Trophoblast cell (in vitro differentiated cells and primary cell): ENCODE data around the gene CNTN4.

Experiments used
- DNase-seq, 2 donors: peaks; one replicate each; pipeline ENCODE4 v3.0.0-alpha.2; 2016
- H2AFZ ChIP-seq: 2 replicates; pipeline ENCODE4 v1.6.1; 2013; ENCODE audit warnings: low read length, moderate library complexity, mild to moderate bottlenecking; ENCODE audit not compliant: insufficient read depth, poor library complexity
- H2AK5ac ChIP-seq: 2 replicates; pipeline ENCODE4 v1.6.1; 2013; ENCODE audit warnings: mild to moderate bottlenecking, low read length
- H2BK120ac ChIP-seq: 2 replicates; pipeline ENCODE4 v1.6.1; 2013; ENCODE audit warnings: low read length, mild to moderate bottlenecking, moderate library complexity; ENCODE audit not compliant: insufficient read depth, poor library complexity
- H2BK12ac ChIP-seq: 2 replicates; pipeline ENCODE4 v1.6.1; 2013; ENCODE audit warnings: mild to moderate bottlenecking, low read length, moderate library complexity
- H2BK5ac ChIP-seq: 2 replicates; pipeline ENCODE4 v1.6.1; 2013; ENCODE audit warnings: low read length, low read depth, moderate library complexity, mild to moderate bottlenecking; ENCODE audit not compliant: poor library complexity
- H3K14ac ChIP-seq: 2 replicates; pipeline ENCODE4 v1.6.1; 2013; ENCODE audit warnings: mild to moderate bottlenecking, low read length
- H3K18ac ChIP-seq: 2 replicates; pipeline ENCODE4 v1.6.1; 2013; ENCODE audit warnings: mild to moderate bottlenecking, low read length
- H3K23ac ChIP-seq: 2 replicates; pipeline ENCODE4 v1.6.1; 2013; ENCODE audit warnings: low read length
- H3K27ac ChIP-seq: 2 replicates; pipeline ENCODE4 v1.5.1; 2013; ENCODE audit warnings: low read depth, mild to moderate bottlenecking, inconsistent platforms, low read length, moderate library complexity
- H3K27me3 ChIP-seq: 2 replicates; pipeline ENCODE4 v1.6.1; 2013; ENCODE audit warnings: inconsistent platforms, mild to moderate bottlenecking, low read length, moderate library complexity; ENCODE audit not compliant: insufficient read depth
- H3K36me3 ChIP-seq, 2 experiments: 1 replicate in 1 of 2; 2 replicates in 1 of 2; pipeline ENCODE4 v1.6.1; 2013; ENCODE audit warnings: low read length in 2 of 2, mild to moderate bottlenecking in 2 of 2, moderate library complexity in 1 of 2; ENCODE audit not compliant: insufficient read depth in 2 of 2, control insufficient read depth in 1 of 2
- H3K4ac ChIP-seq: 2 replicates; pipeline ENCODE4 v1.6.1; 2013; ENCODE audit warnings: low read depth, mild to moderate bottlenecking, low read length, moderate library complexity
- H3K4me1 ChIP-seq, 2 experiments: 1 replicate in 1 of 2; 2 replicates in 1 of 2; pipeline ENCODE4 v1.6.1; 2013; ENCODE audit warnings: low read length in 2 of 2, mild to moderate bottlenecking in 2 of 2, moderate library complexity in 1 of 2; ENCODE audit not compliant: insufficient read depth in 2 of 2, control insufficient read depth in 1 of 2
- H3K4me2 ChIP-seq: 2 replicates; pipeline ENCODE4 v1.6.1; 2013; ENCODE audit warnings: inconsistent platforms, mild to moderate bottlenecking, low read length, moderate library complexity
- H3K4me3 ChIP-seq: 2 replicates; pipeline ENCODE4 v1.5.1; 2013; ENCODE audit warnings: mild to moderate bottlenecking, low read depth, low read length, inconsistent platforms
- H3K79me1 ChIP-seq: one replicate; pipeline ENCODE4 v1.6.1; 2013; ENCODE audit warnings: low read length
- H3K79me2 ChIP-seq: 2 replicates; pipeline ENCODE4 v1.6.1; 2013; ENCODE audit warnings: low read length, mild to moderate bottlenecking; ENCODE audit not compliant: control insufficient read depth, insufficient read depth, poor library complexity
- H3K9ac ChIP-seq: 2 replicates; pipeline ENCODE4 v1.6.1; 2013; ENCODE audit warnings: mild to moderate bottlenecking, low read length
- H3K9me3 ChIP-seq: 2 replicates; pipeline ENCODE4 v1.6.1; 2013; ENCODE audit warnings: low read depth, mild to moderate bottlenecking, control low read depth, inconsistent platforms, low read length; ENCODE audit not compliant: insufficient read depth
- H4K12ac ChIP-seq: 2 replicates; pipeline ENCODE4 v1.6.1; 2013; ENCODE audit warnings: low read depth, mild to moderate bottlenecking, low read length, moderate library complexity
- H4K8ac ChIP-seq: 2 replicates; pipeline ENCODE4 v1.6.1; 2013; ENCODE audit warnings: low read depth, mild to moderate bottlenecking, low read length, moderate library complexity
- H4K91ac ChIP-seq: one replicate; pipeline ENCODE4 v1.6.1; 2013; ENCODE audit warnings: low read depth, mild to moderate bottlenecking, low read length, moderate library complexity
- WGBS: extraction: QIAGEN DNeasy Blood & Tissue Kit; methylation state at CpG from one replicate; pipeline ENCODE4 v1.1.7; 2013; ENCODE audit warnings: missing lambda C conversion rate; ENCODE audit not compliant: insufficient read length, insufficient coverage; ENCODE audit errors: extremely low coverage; 5-methylcytosine and 5-hydroxymethylcytosine counted together

CNTN4 gene

GRCh38 chr3:3102751-3103150, 1004.1 kb downstream of the CNTN4 start:
- H2BK120ac ChIP-seq = no peak overlapping the region
- DNase-seq = no peak
- H4K8ac ChIP-seq = no peak overlapping the region
- no peak overlapping the region for H3K18ac ChIP-seq
- no peak overlapping the region for H2AK5ac ChIP-seq
- no peaks in the 10 kb centered on the region for H3K79me2 ChIP-seq
- H2BK5ac ChIP-seq = no peak overlapping the region
- no peak overlapping the region for H3K14ac ChIP-seq
- WGBS = no CpG with 5 or more reads among the region's 6 CpGs
- H3K36me3 ChIP-seq = no peaks in the 10 kb centered on the region
- no peaks in the 10 kb centered on the region for H3K9me3 ChIP-seq
- H3K9ac ChIP-seq = no peak overlapping the region
- H3K27ac ChIP-seq = no peak overlapping the region
- H3K4me1 ChIP-seq = no peaks in the 10 kb centered on the region
- H3K4ac ChIP-seq = no peak overlapping the region
- H4K12ac ChIP-seq = no peak overlapping the region
- no peak overlapping the region for H2BK12ac ChIP-seq
- no peaks in the 10 kb centered on the region for H3K79me1 ChIP-seq
- no peak overlapping the region for H3K23ac ChIP-seq
- no peak overlapping the region for H4K91ac ChIP-seq
- H2AFZ ChIP-seq = no peak overlapping the region
- no peak overlapping the region for H3K4me3 ChIP-seq
- H3K27me3 ChIP-seq = no peaks in the 10 kb centered on the region
- no peak overlapping the region for H3K4me2 ChIP-seq

- H3K9me3 ChIP-seq = no peaks in the 10 kb centered on the region
- H3K27me3 ChIP-seq = no peaks in the 10 kb centered on the region
- no peak overlapping the region for H3K14ac ChIP-seq
- H4K8ac ChIP-seq = no peak overlapping the region
- no peak overlapping the region for H3K18ac ChIP-seq
- H3K4me3 ChIP-seq = no peak overlapping the region
- no peak overlapping the region for H2AK5ac ChIP-seq
- H3K36me3 ChIP-seq = no peaks in the 10 kb centered on the region
- H2BK12ac ChIP-seq = no peak overlapping the region
- no peak overlapping the region for H2BK5ac ChIP-seq
- H3K79me1 ChIP-seq = no peaks in the 10 kb centered on the region
- no peak overlapping the region for H3K4ac ChIP-seq
- no peaks in the 10 kb centered on the region for H3K79me2 ChIP-seq
- H4K91ac ChIP-seq = no peak overlapping the region
- H3K4me1 ChIP-seq = no peaks in the 10 kb centered on the region
- H4K12ac ChIP-seq = no peak overlapping the region
- no peak overlapping the region for H2AFZ ChIP-seq
- WGBS = no CpG with 5 or more reads among the region's 3 CpGs
- DNase-seq = no peak
- no peak overlapping the region for H3K9ac ChIP-seq
- no peak overlapping the region for H3K23ac ChIP-seq
- H2BK120ac ChIP-seq = no peak overlapping the region
- no peak overlapping the region for H3K27ac ChIP-seq
- no peak overlapping the region for H3K4me2 ChIP-seq
These were observed 1006.6 kb downstream of the CNTN4 start for GRCh38 chr3:3105246-3105645.

- Histone ChIP-seq H3K79me1 (no peaks in the 10 kb centered on the region), H3K36me3 (no peaks in the 10 kb centered on the region), H3K79me2 (no peaks in the 10 kb centered on the region), H2BK12ac (no peak overlapping the region), H3K18ac (no peak overlapping the region), H2BK5ac (no peak overlapping the region), H4K91ac (no peak overlapping the region), H3K9ac (no peak overlapping the region), H3K27ac (no peak overlapping the region), H3K9me3 (no peaks in the 10 kb centered on the region), H3K14ac (no peak overlapping the region), H3K27me3 (no peaks in the 10 kb centered on the region), H4K8ac (no peak overlapping the region), H3K4me2 (no peak overlapping the region), H2AK5ac (no peak overlapping the region), H2BK120ac (no peak overlapping the region), H3K4me3 (no peak overlapping the region), H3K23ac (no peak overlapping the region), H2AFZ (no peak overlapping the region), H4K12ac (no peak overlapping the region), H3K4ac (no peak overlapping the region), H3K4me1 (no peaks in the 10 kb centered on the region)
- DNase-seq = no peak
- no CpG with 5 or more reads among the region's 4 CpGs for WGBS
These were observed 1007.1 kb downstream of the CNTN4 start for GRCh38 chr3:3105815-3106214.

- Histone ChIP-seq H2AK5ac (no peak overlapping the region), H3K36me3 (no peaks in the 10 kb centered on the region), H3K27ac (no peak overlapping the region), H3K4me2 (no peak overlapping the region), H4K8ac (no peak overlapping the region), H3K4me3 (no peak overlapping the region), H3K4ac (no peak overlapping the region), H4K91ac (no peak overlapping the region), H3K18ac (no peak overlapping the region), H3K79me2 (no peaks in the 10 kb centered on the region), H3K9ac (no peak overlapping the region), H3K79me1 (no peaks in the 10 kb centered on the region), H2BK12ac (no peak overlapping the region), H3K27me3 (no peaks in the 10 kb centered on the region), H2BK120ac (no peak overlapping the region), H3K23ac (no peak overlapping the region), H3K14ac (no peak overlapping the region), H2AFZ (no peak overlapping the region), H2BK5ac (no peak overlapping the region), H4K12ac (no peak overlapping the region), H3K9me3 (no peaks in the 10 kb centered on the region), H3K4me1 (no peaks in the 10 kb centered on the region)
- DNase-seq = no peak
- WGBS = no CpG with 5 or more reads among the region's 3 CpGs
These were observed 1008.5 kb downstream of the CNTN4 start for GRCh38 chr3:3107181-3107580.
